Measurements from ENCODE around the gene BICD1.

BICD1 gene

GRCh38 chr12:32402170-32402569, 295.5 kb downstream of the BICD1 start:
- DNase-seq (ENCODE audit: low spot score) = no peak

- no peak for DNase-seq (ENCODE audit: low spot score)
These were observed 296.3 kb downstream of the BICD1 start for GRCh38 chr12:32402946-32403345.

- DNase-seq (ENCODE audit: low spot score) = no peak
These were observed 301.1 kb downstream of the BICD1 start for GRCh38 chr12:32407795-32408194.

- DNase-seq (ENCODE audit: low spot score) = no peak
These were observed 306.8 kb downstream of the BICD1 start for GRCh38 chr12:32413412-32413811.

- no peak for DNase-seq (ENCODE audit: low spot score)
These were observed 311.6 kb downstream of the BICD1 start for GRCh38 chr12:32418221-32418620.

GRCh38 chr12:32418903-32419519, 312.4 kb downstream of the BICD1 start:
- DNase-seq (ENCODE audit: low spot score) = no peak

- DNase-seq (ENCODE audit: low spot score) = no peak
These were observed 312.9 kb downstream of the BICD1 start for GRCh38 chr12:32419520-32419960.

GRCh38 chr12:32420356-32420755, 313.7 kb downstream of the BICD1 start:
- DNase-seq (ENCODE audit: low spot score) = no peak

GRCh38 chr12:32423559-32423958, 316.9 kb downstream of the BICD1 start:
- DNase-seq (ENCODE audit: low spot score) = no peak

GRCh38 chr12:32431025-32431424, 324.4 kb downstream of the BICD1 start:
- no peak for DNase-seq (ENCODE audit: low spot score)

All from D341Med (cell line).